ENCODE results near the gene PLAC1. TPM values are rescaled to one million over a fixed set of nuclear protein-coding genes. Genes with fewer than 3 reads are reported as not detected.

PLAC1 gene
- total RNA-seq, 1 experiment from 2014 or later = 0.51 TPM

GRCh38 chrX:134529481-134529880 is 128.8 kb downstream of the PLAC1 start:
- ATAC-seq = no peak
- no peaks in the 10 kb centered on the region for H3K9me3 ChIP-seq (ENCODE audit: control insufficient read depth, insufficient read depth, low read depth, low read length)
- ChIA-PET CTCF (no interaction called here), POLR2A (interaction anchor here (0.6 kb wide), 1 partner anchor 64 kb away, joined by 4 read pairs; no protein-coding TSS in a partner anchor)
- DNase-seq (ENCODE audit: low read depth, low spot score) = no peak
- H3K27me3 ChIP-seq (ENCODE audit: control insufficient read depth, insufficient read depth, low read length) = no peaks in the 10 kb centered on the region
- no peak for TF ChIP-seq TCF7L2 (IDR thresholded peaks at IDR 0.05; ENCODE audit: low read depth, low read length)
- TF ChIP-seq POLR2AphosphoS5 (IDR thresholded peaks at IDR 0.05; ENCODE audit: low read depth, low read length) = no peak
- no peak for TF ChIP-seq SIN3A (IDR thresholded peaks at IDR 0.05; ENCODE audit: borderline replicate concordance, insufficient read depth, low read depth, low read length)
- no peak for TF ChIP-seq REST (IDR thresholded peaks at IDR 0.05; ENCODE audit: insufficient read depth in 1 of 2, low read depth in 2 of 2, low read length in 1 of 2)
- no peak for TF ChIP-seq CTCF (IDR thresholded peaks at IDR 0.05)
- no peak overlapping the region for H3K27ac ChIP-seq (ENCODE audit: low read length)
- no peak overlapping the region for H3K4me3 ChIP-seq (ENCODE audit: low read depth in 2 of 2, low read length in 2 of 2)
- H3K36me3 ChIP-seq (ENCODE audit: control insufficient read depth, insufficient read depth, low read length) = no peaks in the 10 kb centered on the region
- intact Hi-C loops (cut with micrococcal nuclease; ENCODE audit: unreplicated experiment) = no loop called here
- in situ Hi-C loops (cut with HindIII; ENCODE audit: low pct_unique_long_range_greater_than_20kb, low sequenced_read_pairs) = no loop called here
- no peaks in the 10 kb centered on the region for H3K4me1 ChIP-seq (ENCODE audit: control insufficient read depth, insufficient read depth, low read length)
- no TSS peak for BruUV-seq (replicated peaks)

- no peaks in the 10 kb centered on the region for H3K4me1 ChIP-seq (ENCODE audit: control insufficient read depth, insufficient read depth, low read length)
- ChIA-PET CTCF (no interaction called here), POLR2A (interaction anchor here (0.6 kb wide), 1 partner anchor 63 kb away, joined by 4 read pairs; no protein-coding TSS in a partner anchor)
- no TSS peak for BruUV-seq (replicated peaks)
- intact Hi-C loops (cut with micrococcal nuclease; ENCODE audit: unreplicated experiment) (no loop called here), in situ Hi-C loops (cut with HindIII; ENCODE audit: low pct_unique_long_range_greater_than_20kb, low sequenced_read_pairs) (no loop called here)
- no peak for TF ChIP-seq CTCF (IDR thresholded peaks at IDR 0.05)
- TF ChIP-seq POLR2AphosphoS5 (IDR thresholded peaks at IDR 0.05; ENCODE audit: low read depth, low read length) = no peak
- no peak for TF ChIP-seq SIN3A (IDR thresholded peaks at IDR 0.05; ENCODE audit: borderline replicate concordance, insufficient read depth, low read depth, low read length)
- TF ChIP-seq TCF7L2 (IDR thresholded peaks at IDR 0.05; ENCODE audit: low read depth, low read length) = no peak
- no peak for TF ChIP-seq REST (IDR thresholded peaks at IDR 0.05; ENCODE audit: insufficient read depth in 1 of 2, low read depth in 2 of 2, low read length in 1 of 2)
- no peak overlapping the region for H3K27ac ChIP-seq (ENCODE audit: low read length)
- H3K27me3 ChIP-seq (ENCODE audit: control insufficient read depth, insufficient read depth, low read length) = no peaks in the 10 kb centered on the region
- ATAC-seq (no peak; the same call in 1 of the 2 replicates), DNase-seq (ENCODE audit: low read depth, low spot score) (no peak)
- no peaks in the 10 kb centered on the region for H3K36me3 ChIP-seq (ENCODE audit: control insufficient read depth, insufficient read depth, low read length)
- no peaks in the 10 kb centered on the region for H3K9me3 ChIP-seq (ENCODE audit: control insufficient read depth, insufficient read depth, low read depth, low read length)
- no peak overlapping the region for H3K4me3 ChIP-seq (ENCODE audit: low read depth in 2 of 2, low read length in 2 of 2)
Measured at GRCh38 chrX:134528960-134529359, 129.3 kb downstream of the PLAC1 start.
